Measurements from ENCODE around the gene ABT1. TPM values are rescaled to one million over a fixed set of nuclear protein-coding genes. Genes with fewer than 3 reads are reported as not detected.

ABT1 gene
- total and polyA plus RNA-seq, 2 of the 8 experiments (the other 6 are each of a cell fraction or from before 2014, with no cell fraction given) = 20.5 to 30.7 TPM

DNA sequence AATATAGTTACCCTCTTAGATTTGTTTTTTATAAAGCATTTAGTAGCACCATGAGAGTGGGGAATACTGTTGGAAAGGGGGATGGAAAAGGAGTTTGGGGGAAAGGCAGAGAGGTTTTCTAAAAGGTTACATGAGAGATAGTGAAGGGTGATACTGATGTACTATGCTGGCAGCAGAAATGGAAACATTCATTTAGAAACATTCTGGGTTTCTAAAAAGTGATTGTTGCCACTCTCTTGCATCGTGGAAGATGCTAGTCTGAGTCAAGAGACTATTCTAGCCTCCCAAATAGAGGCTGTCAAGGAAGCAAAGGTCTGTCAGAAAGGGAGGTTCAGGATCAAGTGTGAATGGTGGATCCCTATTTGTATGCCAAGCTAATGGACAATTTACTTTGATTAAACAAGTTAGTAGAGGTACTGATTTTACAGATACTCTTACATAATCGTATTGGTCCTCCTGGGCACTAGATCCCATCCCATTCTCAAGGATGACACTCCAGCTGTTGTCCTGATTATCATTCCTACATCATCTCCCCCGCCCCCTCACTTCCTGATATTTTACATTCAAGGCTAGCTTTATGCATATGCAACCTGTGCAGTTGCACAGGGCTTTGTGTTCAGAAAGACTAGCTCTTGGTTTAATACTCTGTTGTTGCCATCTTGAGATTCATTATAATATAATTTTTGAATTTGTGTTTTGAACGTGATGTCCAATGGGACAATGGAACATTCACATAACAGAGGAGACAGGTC is 15.4 kb upstream of the ABT1 start:
- no peak overlapping the region for H2BK15ac ChIP-seq (ENCODE audit: low read length)
- no peak overlapping the region for H4K91ac ChIP-seq (replicated peaks; ENCODE audit: insufficient read length, low read length)
- H3K9me3 ChIP-seq (ENCODE audit: insufficient read depth in 2 of 2, low read depth in 1 of 2, low read length in 1 of 2) = no peaks in the 10 kb centered on the region
- H3K79me2 ChIP-seq (ENCODE audit: control insufficient read depth in 1 of 2, insufficient read depth in 2 of 2, low read length in 2 of 2) = no peaks in the 10 kb centered on the region
- H2AFZ ChIP-seq (ENCODE audit: low read length) = no peak overlapping the region
- peaks cover 0 to 4% (median 1%) of the 10 kb centered on the region in 4 experiments; a peak in 2 of 7 replicates for H3K27me3 ChIP-seq (replicated peaks in 1 of 4; ENCODE audit: control insufficient read depth in 3 of 4, extremely low read depth in 1 of 4, insufficient read depth in 3 of 4, low read length in 3 of 4)
- H4K8ac ChIP-seq (ENCODE audit: extremely low read depth, insufficient read depth, low read length) = no peak overlapping the region
- ChIA-PET CTCF (ENCODE audit: partially characterized antibody) (interaction anchor here (14.7 kb wide), 1 partner anchor 12 kb away, joined by 134 read pairs; the partner anchor contains the start of gene ABT1), POLR2A (ENCODE audit: partially characterized antibody) (no interaction called here)
- H4K5ac ChIP-seq (ENCODE audit: insufficient read length, low read depth, low read length) = no peak overlapping the region
- H3K4me2 ChIP-seq (ENCODE audit: insufficient read depth in 1 of 2, low read depth in 2 of 2, low read length in 2 of 2) = no peak overlapping the region
- H3K4me3 ChIP-seq (ENCODE audit: extremely low read depth in 1 of 4, insufficient read depth in 2 of 4, low read depth in 3 of 4, low read length in 4 of 4) = no peak overlapping the region
- H3K18ac ChIP-seq (ENCODE audit: extremely low read depth, low read length) = no peak overlapping the region
- H3K27ac ChIP-seq (ENCODE audit: low read depth, low read length) = no peak overlapping the region
- no peak overlapping the region for H3K14ac ChIP-seq (ENCODE audit: insufficient read length)
- no peak for DNase-seq (ENCODE audit: low read depth in 1 of 2, low spot score in 2 of 2)
- no peak overlapping the region for H2BK20ac ChIP-seq (ENCODE audit: low read length)
- H3K4ac ChIP-seq (replicated peaks; ENCODE audit: insufficient read length, low read depth, low read length) = no peak overlapping the region
- TF ChIP-seq JUND (IDR thresholded peaks at IDR 0.05; ENCODE audit: low read length) (no peak), SP1 (IDR thresholded peaks at IDR 0.05; ENCODE audit: low read depth, low read length) (no peak), POLR2AphosphoS5 (IDR thresholded peaks at IDR 0.05; ENCODE audit: low read depth, low read length) (no peak), SIRT6 (IDR thresholded peaks at IDR 0.05; ENCODE audit: low read length) (no peak), CHD1 (IDR thresholded peaks at IDR 0.05; ENCODE audit: low read depth, low read length) (no peak)
- no peaks in the 10 kb centered on the region for H4K20me1 ChIP-seq (replicated peaks in 1 of 2; ENCODE audit: control insufficient read depth in 1 of 2, insufficient read depth in 2 of 2, low read length in 2 of 2)
- H2AK5ac ChIP-seq (ENCODE audit: low read depth, low read length) = no peak overlapping the region
- H3K9ac ChIP-seq (replicated peaks in 1 of 4; ENCODE audit: extremely low read depth in 1 of 4, low read depth in 3 of 4, low read length in 3 of 4) = no peak overlapping the region
- no peaks in the 10 kb centered on the region for H3K4me1 ChIP-seq (replicated peaks in 1 of 4; ENCODE audit: control insufficient read depth in 3 of 4, insufficient read depth in 4 of 4, low read length in 3 of 4)
- no peaks in the 10 kb centered on the region for H3K36me3 ChIP-seq (ENCODE audit: control insufficient read depth in 2 of 4, insufficient read depth in 4 of 4, low read length in 3 of 4)
- no peak overlapping the region for H3K56ac ChIP-seq (replicated peaks; ENCODE audit: insufficient read length, low read depth, low read length)
- no peak for FAIRE-seq
- WGBS, 2 experiments (ENCODE audit: extremely low coverage in 1 of 2, insufficient coverage in 1 of 2, insufficient read length in 1 of 2, insufficient replicate concordance in 2 of 2, low coverage in 1 of 2, low lambda C conversion rate in 2 of 2, missing lambda C conversion rate in 1 of 2) = 72% methylated on average over 4 of the region's 4 CpGs; no CpG with 5 or more reads in 1 of the 2 experiments
- no peak overlapping the region for H3K23ac ChIP-seq (ENCODE audit: insufficient read length)
- no peaks in the 10 kb centered on the region for H3K79me1 ChIP-seq (ENCODE audit: low read depth, low read length)
- no peak overlapping the region for H2BK120ac ChIP-seq (replicated peaks; ENCODE audit: low read depth, low read length)
- H3K23me2 ChIP-seq (ENCODE audit: low read depth, low read length) = peaks cover 4% of the 10 kb centered on the region; the same call in 1 of the 2 replicates
- no peak overlapping the region for H2BK12ac ChIP-seq (ENCODE audit: low read depth, low read length)
- no peak overlapping the region for H2BK5ac ChIP-seq (ENCODE audit: low read depth, low read length)
